HAP-1 (cell line): ENCODE results near the gene GPR63.
"Not testable (repeated sequence)": the region's sequence is repeated elsewhere in the genome, so short reads cannot be mapped to it uniquely, and the experiment has no call there.

Experiments
- DNase-seq, 2 experiments: peaks; one replicate each; pipeline ENCODE4 v3.0.0-alpha.2; 2016 to 2020; ENCODE audit warnings: low spot score in 2 of 2
- H3K27me3 ChIP-seq: fragments of 250-450 bp; sonication (Bioruptor Pico); 2 replicates; pipeline ENCODE4 v1.5.1; 2020; ENCODE audit warnings: low read depth, mild to moderate bottlenecking, moderate library complexity
- H3K36me3 ChIP-seq: fragments of 250-450 bp; sonication (Bioruptor Pico); replicated peaks from 2 replicates; pipeline ENCODE4 v1.5.1; 2020; ENCODE audit warnings: mild to moderate bottlenecking
- H3K4me1 ChIP-seq: fragments of 250-450 bp; sonication (Bioruptor Pico); 2 replicates; pipeline ENCODE4 v1.5.1; 2020; ENCODE audit warnings: mild to moderate bottlenecking
- H3K4me3 ChIP-seq: fragments of 250-450 bp; sonication (Bioruptor Pico); 2 replicates; pipeline ENCODE4 v1.5.1; 2020; ENCODE audit warnings: mild to moderate bottlenecking, moderate library complexity
- H3K9me3 ChIP-seq: fragments of 250-450 bp; sonication (Bioruptor Pico); 2 replicates; pipeline ENCODE4 v1.5.1; 2020; ENCODE audit warnings: mild to moderate bottlenecking, moderate library complexity
- in situ Hi-C: fragments of 300-500 bp; cut with MboI; formaldehyde crosslinking; loops from 3 replicates; pipeline ENCODE4 v1.14.3; 2020; ENCODE audit warnings: low sequenced_read_pairs, inconsistent platforms, mixed read lengths

The GPR63 gene

GRCh38 chr6:96837081-96837971 is at the start of gene GPR63:
TSS of gene GPR63 (minus strand) at chr6:96837477. CDS start at chr6:96799731, 37,746 bp downstream.
- peaks cover 21% of the 10 kb centered on the region for H3K4me1 ChIP-seq
- in situ Hi-C loops, result no loop called here
- peak within 1 kb of the TSS; percentile 88 for H3K4me3 ChIP-seq
- H3K9me3 ChIP-seq, result no peaks in the 10 kb centered on the region
- H3K27me3 ChIP-seq, result no peaks in the 10 kb centered on the region
- peak; percentile 93 to 94 for DNase-seq
- peaks cover 3% of the 10 kb centered on the region; the same call in 1 of the 2 replicates for H3K36me3 ChIP-seq

GRCh38 chr6:96886519-96886918 is 49.2 kb upstream of the GPR63 start:
- Histone ChIP-seq H3K4me1 (peaks cover 5% of the 10 kb centered on the region), H3K9me3 (no peaks in the 10 kb centered on the region), H3K4me3 (no peak overlapping the region), H3K36me3 (peaks cover 14% of the 10 kb centered on the region), H3K27me3 (no peaks in the 10 kb centered on the region)
- in situ Hi-C loops, result loop anchor here (25.0 kb wide), 1 partner anchor 249 kb away; no protein-coding TSS in a partner anchor
- DNase-seq, result no peak

GRCh38 chr6:96885187-96885631 is 47.9 kb upstream of the GPR63 start:
- H3K27me3 ChIP-seq, DNase-seq, H3K36me3 ChIP-seq, H3K9me3 ChIP-seq, H3K4me3 ChIP-seq, H3K4me1 ChIP-seq: not testable (repeated sequence)
- in situ Hi-C loops, result loop anchor here (25.0 kb wide), 1 partner anchor 248 kb away; no protein-coding TSS in a partner anchor

GRCh38 chr6:96878143-96878542 is 40.9 kb upstream of the GPR63 start:
- H3K27me3 ChIP-seq, result no peaks in the 10 kb centered on the region
- H3K4me3 ChIP-seq, result no peak overlapping the region
- in situ Hi-C loops, result loop anchor here (25.0 kb wide), 1 partner anchor 241 kb away; no protein-coding TSS in a partner anchor
- no peaks in the 10 kb centered on the region for H3K9me3 ChIP-seq
- H3K4me1 ChIP-seq, result peaks cover 14% of the 10 kb centered on the region
- peak in 1 of 2 experiments; percentile 65 for DNase-seq
- no peaks in the 10 kb centered on the region for H3K36me3 ChIP-seq

- no peak overlapping the region for H3K4me3 ChIP-seq
- no peaks in the 10 kb centered on the region for H3K27me3 ChIP-seq
- H3K36me3 ChIP-seq, result no peaks in the 10 kb centered on the region
- H3K4me1 ChIP-seq, result peaks cover 14% of the 10 kb centered on the region
- H3K9me3 ChIP-seq, result no peaks in the 10 kb centered on the region
- DNase-seq, result no peak
- in situ Hi-C loops, result loop anchor here (25.0 kb wide), 1 partner anchor 240 kb away; no protein-coding TSS in a partner anchor
Observed at GRCh38 chr6:96876886-96877545, 39.7 kb upstream of the GPR63 start.

GRCh38 chr6:96872976-96873375 is 35.7 kb upstream of the GPR63 start:
- no peaks in the 10 kb centered on the region for H3K27me3 ChIP-seq
- H3K36me3 ChIP-seq, result no peaks in the 10 kb centered on the region
- H3K4me1 ChIP-seq, result peaks cover 4% of the 10 kb centered on the region
- in situ Hi-C loops, result no loop called here
- no peak overlapping the region for H3K4me3 ChIP-seq
- no peak for DNase-seq
- H3K9me3 ChIP-seq, result no peaks in the 10 kb centered on the region

- no peak overlapping the region for H3K4me3 ChIP-seq
Observed at GRCh38 chr6:96865055-96865405, 27.8 kb upstream of the GPR63 start.

GRCh38 chr6:96864216-96865054 is 27.2 kb upstream of the GPR63 start:
- Histone ChIP-seq H3K36me3 (no peaks in the 10 kb centered on the region), H3K9me3 (no peaks in the 10 kb centered on the region), H3K4me1 (no peaks in the 10 kb centered on the region), H3K4me3 (no peak overlapping the region), H3K27me3 (no peaks in the 10 kb centered on the region)
- in situ Hi-C loops, result no loop called here
- DNase-seq, result no peak

More at GRCh38 chr6:96865055-96865405, 27.8 kb upstream of the GPR63 start:
- no peaks in the 10 kb centered on the region for H3K4me1 ChIP-seq
- no peaks in the 10 kb centered on the region for H3K27me3 ChIP-seq
- in situ Hi-C loops, result no loop called here
- H3K9me3 ChIP-seq, result no peaks in the 10 kb centered on the region
- no peak for DNase-seq
- no peaks in the 10 kb centered on the region for H3K36me3 ChIP-seq

- Histone ChIP-seq H3K4me1 (no peaks in the 10 kb centered on the region), H3K27me3 (no peaks in the 10 kb centered on the region), H3K9me3 (no peaks in the 10 kb centered on the region), H3K4me3 (no peak overlapping the region), H3K36me3 (no peaks in the 10 kb centered on the region)
- in situ Hi-C loops, result no loop called here
- no peak for DNase-seq
Observed at GRCh38 chr6:96862560-96862959, 25.3 kb upstream of the GPR63 start.

- Histone ChIP-seq H3K36me3 (no peaks in the 10 kb centered on the region), H3K4me1 (no peaks in the 10 kb centered on the region), H3K27me3 (no peaks in the 10 kb centered on the region), H3K9me3 (no peaks in the 10 kb centered on the region), H3K4me3 (no peak overlapping the region)
- DNase-seq, result no peak
- in situ Hi-C loops, result no loop called here
Observed at GRCh38 chr6:96861588-96861987, 24.3 kb upstream of the GPR63 start.

- H3K4me1 ChIP-seq, result no peaks in the 10 kb centered on the region
- H3K36me3 ChIP-seq, result no peaks in the 10 kb centered on the region
- in situ Hi-C loops, result no loop called here
- no peaks in the 10 kb centered on the region for H3K27me3 ChIP-seq
- no peaks in the 10 kb centered on the region for H3K9me3 ChIP-seq
- no peak for DNase-seq
- H3K4me3 ChIP-seq, result no peak overlapping the region
Observed at GRCh38 chr6:96856856-96857255, 19.6 kb upstream of the GPR63 start.

- Histone ChIP-seq H3K4me3 (no peak overlapping the region), H3K27me3 (no peaks in the 10 kb centered on the region), H3K9me3 (no peaks in the 10 kb centered on the region), H3K4me1 (no peaks in the 10 kb centered on the region), H3K36me3 (no peaks in the 10 kb centered on the region)
- in situ Hi-C loops, result no loop called here
- no peak for DNase-seq
Observed at GRCh38 chr6:96853083-96853482, 15.8 kb upstream of the GPR63 start.

- H3K27me3 ChIP-seq, result no peaks in the 10 kb centered on the region
- no peaks in the 10 kb centered on the region for H3K4me1 ChIP-seq
- H3K4me3 ChIP-seq, result no peak overlapping the region
- no peak for DNase-seq
- no peaks in the 10 kb centered on the region for H3K36me3 ChIP-seq
- in situ Hi-C loops, result no loop called here
- H3K9me3 ChIP-seq, result no peaks in the 10 kb centered on the region
Observed at GRCh38 chr6:96852605-96853004, 15.3 kb upstream of the GPR63 start.
